OCI-LY7 (cell line): Measurements from ENCODE around the gene EXOSC1.

Experiments
- CTCF ChIP-seq: fragments of 200-600 bp; sonication (generic); conservative IDR thresholded peaks from 2 replicates; pipeline ENCODE4 v1.5.1; 2014; ENCODE audit warnings: mild to moderate bottlenecking, antibody characterized with exemption, low read length, moderate library complexity, mixed read lengths
- EZH2phosphoT487 ChIP-seq: fragments of 200-600 bp; sonication (generic); IDR thresholded peaks from 2 replicates; pipeline ENCODE4 v1.6.1; 2018; ENCODE audit warnings: low read depth, borderline replicate concordance, mild to moderate bottlenecking, mixed run types, antibody characterized with exemption, low read length, moderate library complexity, mixed read lengths

- no peak for TF ChIP-seq CTCF
- no peak for TF ChIP-seq EZH2phosphoT487
These were observed 20.2 kb upstream of the EXOSC1 start for GRCh38 chr10:97465982-97466381.
